ENCODE measurements around the gene AXIN1. TPM values are rescaled to one million over a fixed set of nuclear protein-coding genes. Genes with fewer than 3 reads are reported as not detected.

Gene AXIN1
- total and polyA plus RNA-seq, 9 of the 15 experiments (the other 6 are each of a cell fraction or from before 2014, with no cell fraction given), result 0.42 to 58.0 (median 25.9) TPM

- POLR2A ChIA-PET, result interaction anchor here (1.3 kb wide), 1 partner anchor 15 kb away, joined by 5 read pairs; no protein-coding TSS in a partner anchor
- Histone ChIP-seq H3K79me2 (ENCODE audit: control insufficient read depth, insufficient read depth, low read length) (peaks cover 89% of the 10 kb centered on the region), H3K27me3 (ENCODE audit: control insufficient read depth in 2 of 2, insufficient read depth in 2 of 2, low read length in 2 of 2) (no peaks in the 10 kb centered on the region), H3K4me1 (replicated peaks in 1 of 2; ENCODE audit: control insufficient read depth in 2 of 2, insufficient read depth in 2 of 2, low read length in 2 of 2) (peaks cover 21 to 71% of the 10 kb centered on the region in 2 experiments), H3K4me2 (ENCODE audit: insufficient read depth, low read length) (no peak overlapping the region), H3K36me3 (ENCODE audit: control insufficient read depth, insufficient read depth, low read length) (peaks cover 45% of the 10 kb centered on the region), H4K20me1 (replicated peaks; ENCODE audit: control insufficient read depth, insufficient read depth, low read length) (peaks cover 42% of the 10 kb centered on the region; the same call in 1 of the 2 replicates), H3K27ac (ENCODE audit: extremely low read depth, low read depth, low read length) (no peak overlapping the region), H2AFZ (ENCODE audit: low read depth, low read length) (no peak overlapping the region), H3K9me1 (ENCODE audit: control insufficient read depth, insufficient read depth, low read length) (peaks cover 9% of the 10 kb centered on the region), H3K4me3 (no peak overlapping the region), H3K9ac (ENCODE audit: insufficient read depth in 1 of 2, low read depth in 2 of 2, low read length in 2 of 2) (peak overlapping the region in 1 of 2 experiments; percentile 66; a peak in 1 of 4 replicates), H3K9me3 (replicated peaks; ENCODE audit: control insufficient read depth, insufficient read depth, low read depth, low read length) (no peaks in the 10 kb centered on the region)
- no peak for DNase-seq (ENCODE audit: extremely low read depth in 1 of 4, low spot score in 3 of 4)
- BruUV-seq (replicated peaks), result no TSS peak
- CTCF ChIA-PET (ENCODE audit: low intra/inter-chr PET ratio), result no interaction called here
- FAIRE-seq, result no peak
- intact Hi-C loops (cut with micrococcal nuclease), result no loop called here
- WGBS (ENCODE audit: insufficient coverage, low coverage, missing lambda C conversion rate), result 94% methylated on average over 12 of the region's 13 CpGs
- no peak for ATAC-seq
- in situ Hi-C loops (cut with MboI), result no loop called here
- TF ChIP-seq ZNF668 (CRISPR knock-in tag; IDR thresholded peaks at IDR 0.05) (no peak), CAMTA2 (CRISPR knock-in tag; conservative IDR thresholded peaks at IDR 0.05) (no peak), CC2D1A (IDR thresholded peaks at IDR 0.05) (no peak), ZNF134 (CRISPR knock-in tag; conservative IDR thresholded peaks at IDR 0.05) (no peak), POLR2AphosphoS2 (IDR thresholded peaks at IDR 0.05; ENCODE audit: low read length) (no peak), E2F8 (IDR thresholded peaks at IDR 0.05; ENCODE audit: low read depth, partially characterized antibody) (no peak), ID3 (CRISPR knock-in tag; IDR thresholded peaks at IDR 0.05) (no peak), ID3 (tag; IDR thresholded peaks at IDR 0.05) (no peak), PCBP1 (IDR thresholded peaks at IDR 0.05; ENCODE audit: low read depth, low read length, poor library complexity, severe bottlenecking) (no peak), HDGF (IDR thresholded peaks at IDR 0.05) (no peak), ZSCAN32 (CRISPR knock-in tag; IDR thresholded peaks at IDR 0.05) (no peak), THRB (CRISPR knock-in tag; conservative IDR thresholded peaks at IDR 0.05) (no peak), ZBED1 (IDR thresholded peaks at IDR 0.05) (no peak), HNRNPUL1 (IDR thresholded peaks at IDR 0.05; ENCODE audit: low read length) (no peak), ZNF75A (CRISPR knock-in tag; IDR thresholded peaks at IDR 0.05) (no peak), E2F4 (CRISPR knock-in tag; IDR thresholded peaks at IDR 0.05; ENCODE audit: low read depth) (no peak), SIN3A (IDR thresholded peaks at IDR 0.05; ENCODE audit: borderline replicate concordance in 2 of 2, control insufficient read depth in 1 of 2, low read depth in 2 of 2, low read length in 2 of 2) (no peak), ZNF717 (CRISPR knock-in tag; IDR thresholded peaks at IDR 0.05) (no peak), GABPB2 (CRISPR knock-in tag; conservative IDR thresholded peaks at IDR 0.05) (no peak)
Measured at GRCh38 chr16:322476-323143, 29.9 kb downstream of the AXIN1 start.

Measured in K562 (cell line).